GM21515 (cell line): ENCODE results near the gene VSTM4.

Source experiments
- ATAC-seq: cut with Tn5 transposase; IDR thresholded peaks from one replicate; pipeline ENCODE4 v1.9.1; 2021; ENCODE audit not compliant: unreplicated experiment

The VSTM4 gene

DNA sequence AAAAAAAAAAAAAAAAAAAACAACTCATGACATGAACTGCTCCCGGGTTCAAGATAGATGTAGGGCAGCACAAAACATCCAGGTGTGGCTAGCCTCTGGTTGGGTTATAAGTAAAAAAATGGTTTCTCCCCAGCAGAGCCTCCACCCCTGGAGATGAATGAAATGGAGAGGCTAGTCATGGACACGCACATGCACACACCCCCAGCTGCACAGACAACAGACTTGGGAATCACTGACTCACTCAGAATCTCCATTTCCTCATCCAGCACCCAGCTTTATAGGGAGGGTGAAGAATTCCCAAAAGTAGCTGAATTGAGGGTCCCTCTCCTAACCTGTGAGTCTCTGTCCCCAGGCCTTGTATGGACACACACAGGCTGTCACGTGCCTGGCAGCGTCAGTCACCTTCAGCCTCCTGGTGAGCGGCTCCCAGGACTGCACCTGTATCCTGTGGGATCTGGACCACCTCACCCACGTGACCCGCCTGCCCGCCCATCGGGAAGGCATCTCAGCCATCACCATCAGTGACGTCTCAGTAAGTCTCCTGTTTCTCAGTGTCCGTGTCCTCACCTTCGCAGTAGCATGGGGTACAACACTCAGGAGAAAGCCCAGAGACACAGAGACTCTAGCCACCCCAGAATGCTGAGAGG, 140.7 kb downstream of the VSTM4 start:
- no peak for ATAC-seq

DNA sequence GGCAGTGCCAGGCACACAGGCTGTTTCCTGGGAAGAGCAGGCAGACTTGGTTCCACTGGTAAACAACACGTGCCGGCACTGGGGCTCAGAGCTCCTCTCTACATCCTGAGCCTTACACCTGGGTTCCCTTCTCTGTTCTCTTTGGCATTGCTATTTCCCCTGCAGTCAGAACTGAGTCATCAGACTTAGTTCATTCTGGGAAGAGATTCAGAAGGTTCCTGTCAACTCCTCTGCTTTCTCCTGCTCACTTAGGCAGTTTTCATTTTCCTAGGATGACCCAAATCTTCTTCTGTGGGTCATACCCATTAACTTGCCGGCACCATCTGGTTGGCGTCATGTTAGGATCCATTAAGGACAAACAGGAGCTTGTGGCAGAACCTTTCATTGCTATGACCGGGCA, 142.3 kb downstream of the VSTM4 start:
- no peak for ATAC-seq

GRCh38 chr10:48970654-48971053, 144.7 kb downstream of the VSTM4 start:
- ATAC-seq, result no peak

GRCh38 chr10:48970046-48970445, 145.3 kb downstream of the VSTM4 start:
- no peak for ATAC-seq

DNA sequence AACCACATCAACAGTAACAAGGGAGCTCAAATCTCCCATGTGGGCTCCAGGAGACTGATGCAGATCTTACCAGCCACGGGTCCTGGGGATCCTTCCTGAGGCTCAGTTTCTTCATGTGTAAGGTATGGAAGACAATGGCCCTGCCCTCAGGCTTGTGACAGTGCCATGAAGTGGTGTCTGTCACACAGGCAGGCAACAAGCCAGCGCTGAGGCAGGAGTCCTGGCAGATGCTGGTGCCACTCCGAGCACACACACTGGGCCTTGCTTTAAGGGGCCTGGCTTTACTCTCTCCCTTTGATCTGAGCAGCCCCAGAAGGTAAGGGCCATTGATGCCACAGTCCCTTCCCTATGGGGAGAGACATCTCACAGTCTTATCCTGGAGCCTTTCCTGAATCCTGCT, 147.3 kb downstream of the VSTM4 start:
- ATAC-seq, result no peak

DNA sequence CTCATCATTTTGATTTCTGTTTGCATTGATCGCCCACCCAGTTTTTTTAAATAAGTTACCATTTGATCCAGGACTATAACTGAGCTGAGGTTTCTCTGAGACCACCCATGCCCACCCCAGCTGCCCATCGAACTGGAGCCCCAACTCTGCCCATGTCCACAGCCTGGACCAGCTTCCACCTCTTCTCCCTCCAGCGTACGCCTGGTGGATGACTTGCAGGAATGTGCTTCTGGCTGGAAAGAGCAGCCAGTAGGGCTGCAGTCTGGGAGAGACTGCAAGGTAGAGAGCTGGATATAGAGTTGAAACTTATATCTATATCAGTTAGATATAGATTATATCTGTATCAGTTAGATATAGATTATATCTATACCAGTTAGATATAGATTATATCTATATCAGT, 149.9 kb downstream of the VSTM4 start:
- ATAC-seq, result no peak
